ENCODE data around the gene OR5H1. TPM values are rescaled to one million over a fixed set of nuclear protein-coding genes. Genes with fewer than 3 reads are reported as not detected.
"Not testable (repeated sequence)": the region's sequence is repeated elsewhere in the genome, so short reads cannot be mapped to it uniquely, and the experiment has no call there.

Gene OR5H1
- total RNA-seq, 6 donors from 2014 or later, result not detected

DNA sequence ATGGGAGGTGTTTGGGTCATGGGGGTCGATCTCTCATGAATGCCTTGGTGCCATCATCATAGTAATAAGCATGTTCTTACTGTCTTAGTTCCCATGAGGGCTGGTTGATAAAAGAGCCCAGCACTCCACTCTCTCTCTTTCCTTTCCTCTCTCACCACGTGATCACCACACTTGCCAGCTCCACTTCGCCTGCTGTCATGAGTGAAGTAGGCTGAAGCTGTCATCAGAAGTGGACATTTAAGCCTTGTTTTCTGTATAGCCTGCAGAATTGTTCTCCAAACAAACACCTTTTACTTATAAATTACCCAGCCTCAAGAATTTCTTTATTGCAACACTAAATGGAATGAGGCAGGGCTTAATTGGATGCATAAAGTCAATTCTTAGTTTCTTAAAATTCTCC, 6.1 kb downstream of the OR5H1 start:
- Histone ChIP-seq H3K9me3 (no peaks in the 10 kb centered on the region), H3K4me3 (no peak overlapping the region), H3K4me1 (no peaks in the 10 kb centered on the region), H3K27me3 (no peaks in the 10 kb centered on the region), H3K27ac (no peak overlapping the region), H3K36me3 (no peaks in the 10 kb centered on the region)
- TF ChIP-seq POLR2A (IDR thresholded peaks at IDR 0.05), result no peak
- TF ChIP-seq, protein P1, sequence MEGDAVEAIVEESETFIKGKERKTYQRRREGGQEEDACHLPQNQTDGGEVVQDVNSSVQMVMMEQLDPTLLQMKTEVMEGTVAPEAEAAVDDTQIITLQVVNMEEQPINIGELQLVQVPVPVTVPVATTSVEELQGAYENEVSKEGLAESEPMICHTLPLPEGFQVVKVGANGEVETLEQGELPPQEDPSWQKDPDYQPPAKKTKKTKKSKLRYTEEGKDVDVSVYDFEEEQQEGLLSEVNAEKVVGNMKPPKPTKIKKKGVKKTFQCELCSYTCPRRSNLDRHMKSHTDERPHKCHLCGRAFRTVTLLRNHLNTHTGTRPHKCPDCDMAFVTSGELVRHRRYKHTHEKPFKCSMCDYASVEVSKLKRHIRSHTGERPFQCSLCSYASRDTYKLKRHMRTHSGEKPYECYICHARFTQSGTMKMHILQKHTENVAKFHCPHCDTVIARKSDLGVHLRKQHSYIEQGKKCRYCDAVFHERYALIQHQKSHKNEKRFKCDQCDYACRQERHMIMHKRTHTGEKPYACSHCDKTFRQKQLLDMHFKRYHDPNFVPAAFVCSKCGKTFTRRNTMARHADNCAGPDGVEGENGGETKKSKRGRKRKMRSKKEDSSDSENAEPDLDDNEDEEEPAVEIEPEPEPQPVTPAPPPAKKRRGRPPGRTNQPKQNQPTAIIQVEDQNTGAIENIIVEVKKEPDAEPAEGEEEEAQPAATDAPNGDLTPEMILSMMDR (IDR thresholded peaks at IDR 0.05), result no peak
- TF ChIP-seq EP300 (IDR thresholded peaks at IDR 0.05), result no peak
- no peak for TF ChIP-seq POLR2AphosphoS5 (IDR thresholded peaks at IDR 0.05)
- WGBS, 2 donors, result 53 to 65% methylated on average over 3 of the region's 3 CpGs
- no peak for ATAC-seq (ENCODE audit: low FRiP score in 2 of 2)
- peak in 1 of 2 donors; percentile 21 for DNase-seq

DNA sequence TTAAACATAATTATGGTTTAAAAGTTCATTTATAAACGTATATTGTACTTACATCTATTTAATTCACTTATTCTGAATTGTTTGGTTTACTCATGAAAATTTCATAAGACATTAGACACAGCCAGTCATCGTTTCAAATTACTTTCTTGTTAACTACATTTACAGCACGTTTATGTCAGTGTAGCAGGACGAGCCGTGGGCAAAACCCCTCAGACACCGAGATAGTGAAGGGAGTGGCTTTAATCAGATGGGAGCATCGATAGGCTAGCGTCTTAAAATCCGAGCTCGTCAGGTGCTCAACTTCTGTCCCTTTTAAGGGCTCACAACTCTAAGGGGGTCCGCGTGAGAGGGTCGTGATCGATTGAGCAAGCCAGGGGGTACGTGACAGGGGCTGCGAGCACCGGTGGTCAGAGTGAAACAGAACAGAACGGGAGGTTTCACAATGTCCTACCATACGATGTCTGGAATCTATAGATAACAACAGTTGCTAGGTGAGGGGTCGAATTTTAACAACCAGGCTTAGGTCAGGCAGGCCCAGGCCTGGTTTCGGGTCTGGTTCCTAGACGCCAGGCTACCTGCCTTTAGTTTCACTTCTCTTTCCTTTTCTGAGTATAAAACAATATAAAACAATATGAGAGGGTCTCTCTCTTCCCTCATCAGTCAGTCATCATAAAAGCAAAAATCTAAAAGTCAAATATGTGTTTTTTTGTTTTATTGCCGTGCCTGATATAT, 7.5 kb downstream of the OR5H1 start:
- ATAC-seq (ENCODE audit: low FRiP score in 2 of 2); H3K36me3 ChIP-seq; H3K4me1 ChIP-seq; H3K27ac ChIP-seq; DNase-seq; H3K9me3 ChIP-seq; H3K4me3 ChIP-seq; H3K27me3 ChIP-seq: not testable (repeated sequence)
- 86 to 88% methylated on average over 23 of the region's 23 CpGs for WGBS, 2 donors

DNA sequence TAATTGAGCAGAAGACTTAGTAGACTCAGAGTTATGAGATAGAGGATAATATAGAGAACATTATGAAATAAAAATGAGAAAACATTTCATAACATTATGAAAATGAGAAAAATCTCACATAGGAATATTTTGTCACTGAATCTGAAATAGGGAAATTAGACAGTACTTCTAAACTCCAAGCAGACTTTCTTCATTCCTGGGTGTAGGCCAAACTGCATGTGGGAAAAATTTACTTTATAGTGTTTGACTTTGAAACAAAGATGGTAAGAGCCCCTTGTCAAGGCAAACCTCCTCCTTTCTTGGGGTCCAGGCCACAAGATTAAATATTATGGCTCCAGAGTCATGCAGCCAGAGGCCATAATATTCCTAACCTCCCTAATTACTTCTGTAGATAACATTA, 10.0 kb downstream of the OR5H1 start:
- H3K4me1 ChIP-seq, result no peaks in the 10 kb centered on the region
- H3K36me3 ChIP-seq, result no peaks in the 10 kb centered on the region
- no peak overlapping the region for H3K4me3 ChIP-seq
- H3K27ac ChIP-seq, result no peak overlapping the region
- no peak for ATAC-seq (ENCODE audit: low FRiP score in 2 of 2)
- no peaks in the 10 kb centered on the region for H3K27me3 ChIP-seq
- no peak for DNase-seq
- TF ChIP-seq POLR2A (IDR thresholded peaks at IDR 0.05), result no peak
- no peak for TF ChIP-seq POLR2AphosphoS5 (IDR thresholded peaks at IDR 0.05)
- TF ChIP-seq, protein P1 (IDR thresholded peaks at IDR 0.05), result no peak
- TF ChIP-seq EP300 (IDR thresholded peaks at IDR 0.05), result no peak
- no peaks in the 10 kb centered on the region for H3K9me3 ChIP-seq

DNA sequence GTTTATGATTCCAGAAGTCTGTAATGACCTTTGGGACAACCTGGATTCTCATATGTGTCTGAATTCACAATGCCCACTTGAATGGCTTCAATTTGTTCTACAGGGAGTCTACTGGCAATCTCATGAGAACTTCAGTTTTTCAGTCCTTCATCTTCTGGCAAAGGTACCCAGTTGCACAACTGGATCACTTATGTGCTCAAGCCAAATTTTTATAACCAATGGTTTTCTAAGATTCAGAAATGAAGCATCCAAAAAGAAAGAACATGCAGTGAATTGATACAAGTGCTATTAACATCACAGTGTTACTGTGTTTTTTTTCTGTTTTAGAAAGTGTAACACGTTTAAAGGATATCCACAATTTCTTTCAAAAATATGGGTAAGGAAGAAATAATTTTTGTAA, 16.7 kb downstream of the OR5H1 start, which contains the start of gene OR5H14:
OR5H14 (plus strand) TSS at position 301 of the 400 bp plus-strand sequence. CDS start 1,907 bp downstream, outside the sequence.
- Histone ChIP-seq H3K27ac (no peak within 1 kb of the TSS), H3K9me3 (no peaks in the 10 kb centered on the region), H3K4me3 (no peak within 1 kb of the TSS), H3K27me3 (no peaks in the 10 kb centered on the region), H3K4me1 (no peaks in the 10 kb centered on the region), H3K36me3 (no peaks in the 10 kb centered on the region)
- TF ChIP-seq POLR2AphosphoS5 (IDR thresholded peaks at IDR 0.05) (no peak), EP300 (IDR thresholded peaks at IDR 0.05) (no peak), POLR2A (IDR thresholded peaks at IDR 0.05) (no peak)
- TF ChIP-seq, protein P1 (IDR thresholded peaks at IDR 0.05), result no peak
- WGBS, 2 donors, result 71 to 76% methylated on average over 1 of the region's 1 CpG
- ATAC-seq (ENCODE audit: low FRiP score in 2 of 2) (no peak), DNase-seq (no peak)

DNA sequence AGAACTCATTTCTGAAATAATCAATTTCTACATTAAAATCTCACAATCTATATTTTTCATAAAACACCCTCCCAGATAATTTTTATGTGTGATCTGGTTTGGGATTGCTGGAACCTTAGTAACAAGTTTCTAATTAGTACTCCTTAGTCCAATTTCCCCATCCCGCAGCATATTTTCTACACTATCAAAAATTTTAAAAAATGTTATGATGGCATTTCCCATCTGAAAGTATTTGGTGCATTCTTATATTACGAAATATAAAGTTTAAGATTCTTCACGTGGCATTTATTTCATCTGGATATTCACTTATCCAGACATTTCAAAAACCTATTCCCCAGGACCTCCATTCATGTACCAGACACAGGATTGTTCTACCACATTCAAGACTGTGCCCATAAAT, 18.2 kb downstream of the OR5H1 start:
- no peaks in the 10 kb centered on the region for H3K4me1 ChIP-seq
- no peak overlapping the region for H3K27ac ChIP-seq
- H3K27me3 ChIP-seq, result no peaks in the 10 kb centered on the region
- ATAC-seq (ENCODE audit: low FRiP score in 2 of 2), result no peak
- H3K36me3 ChIP-seq, result no peaks in the 10 kb centered on the region
- 53 to 72% methylated on average over 3 of the region's 3 CpGs for WGBS, 2 donors
- H3K9me3 ChIP-seq, result no peaks in the 10 kb centered on the region
- DNase-seq, result no peak
- no peak overlapping the region for H3K4me3 ChIP-seq
- TF ChIP-seq POLR2A (IDR thresholded peaks at IDR 0.05), result no peak

DNA sequence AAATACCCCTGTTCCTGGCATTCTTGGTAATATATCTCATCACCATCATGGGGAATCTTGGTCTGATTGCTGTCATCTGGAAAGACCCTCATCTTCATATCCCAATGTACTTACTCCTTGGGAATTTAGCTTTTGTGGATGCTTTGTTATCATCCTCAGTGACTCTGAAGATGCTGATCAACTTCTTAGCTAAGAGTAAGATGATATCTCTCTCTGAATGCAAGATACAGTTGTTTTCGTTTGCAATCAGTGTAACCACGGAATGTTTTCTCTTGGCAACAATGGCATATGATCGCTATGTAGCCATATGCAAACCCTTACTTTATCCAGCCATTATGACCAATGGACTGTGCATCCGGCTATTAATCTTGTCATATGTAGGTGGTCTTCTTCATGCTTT, 18.9 kb downstream of the OR5H1 start:
- not testable (repeated sequence) for H3K27ac ChIP-seq; H3K27me3 ChIP-seq; ATAC-seq (ENCODE audit: low FRiP score in 2 of 2); H3K4me3 ChIP-seq; H3K9me3 ChIP-seq; DNase-seq; H3K4me1 ChIP-seq; H3K36me3 ChIP-seq
- WGBS, 2 donors, result 83 to 88% methylated on average over 4 of the region's 4 CpGs
